Medulla oblongata (tissue), 1 donor: ENCODE measurements around the gene HDC.

ENCODE experiments used
- DNase-seq: peaks from one replicate; pipeline ENCODE4 v3.0.0-alpha.2; 2015; ENCODE audit errors: extremely low spot score

HDC gene

DNA sequence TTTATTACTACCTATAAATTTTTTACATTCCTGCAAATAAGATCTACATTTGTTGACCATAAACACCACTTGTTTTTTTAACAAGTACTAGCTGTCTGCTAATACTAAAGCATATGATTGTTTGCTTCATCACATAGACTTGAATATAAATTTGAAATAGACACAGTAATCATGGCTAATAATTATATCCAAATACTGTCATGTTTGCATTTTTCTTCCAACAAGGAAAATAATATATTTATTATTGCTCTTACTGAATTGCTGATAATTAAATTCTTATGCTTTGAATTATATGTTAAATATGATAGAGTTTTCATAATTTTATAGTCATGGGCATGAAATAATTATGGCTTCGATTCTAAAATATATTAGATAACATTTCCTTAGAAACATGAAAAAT is 40.5 kb downstream of the HDC start:
- no peak for DNase-seq

DNA sequence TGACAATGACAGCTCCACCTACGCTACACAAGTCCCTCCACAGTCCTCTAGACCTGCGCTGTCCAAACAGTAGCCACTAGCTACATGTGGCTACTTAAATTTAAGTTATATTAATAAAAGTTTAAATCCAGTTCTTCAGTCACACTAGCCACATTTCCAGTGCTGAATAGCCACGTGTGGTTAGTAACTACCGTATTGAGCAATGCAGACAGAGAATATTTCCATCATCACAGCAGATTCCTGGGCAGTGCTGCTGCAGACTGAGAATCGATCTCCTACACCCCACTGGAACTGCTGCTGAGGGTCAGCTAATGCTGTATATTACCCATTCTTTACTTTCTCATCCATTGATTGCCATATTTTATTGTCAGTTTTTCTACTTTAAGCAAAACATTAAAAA is 40.9 kb downstream of the HDC start:
- DNase-seq = no peak

- no peak for DNase-seq
Observed at GRCh38 chr15:50222181-50222580, 43.3 kb downstream of the HDC start.

- DNase-seq = no peak
Observed at GRCh38 chr15:50219820-50220219, 45.7 kb downstream of the HDC start.

GRCh38 chr15:50218691-50219090 is 46.8 kb downstream of the HDC start:
- DNase-seq = no peak

DNA sequence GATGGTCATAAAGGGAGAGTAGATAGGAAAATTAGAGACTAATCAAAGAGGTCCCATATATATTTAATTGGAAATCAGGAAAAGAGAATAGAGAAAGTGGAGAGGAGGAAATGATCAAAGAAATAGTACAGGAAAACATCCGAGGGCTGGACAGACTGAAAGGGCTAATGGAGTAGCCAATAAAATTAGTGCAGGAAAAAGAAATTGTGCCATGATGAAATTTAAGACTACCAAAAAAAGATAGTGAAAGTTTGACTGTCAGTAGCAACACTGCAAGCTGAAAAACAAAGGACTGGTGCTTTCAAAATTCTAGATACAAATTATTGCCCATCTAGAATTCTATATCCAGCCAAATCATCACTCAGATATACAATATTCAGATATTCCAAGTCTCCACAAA is 47.2 kb downstream of the HDC start:
- DNase-seq = no peak

- DNase-seq = no peak
Observed at GRCh38 chr15:50210462-50211157, 54.9 kb downstream of the HDC start.

DNA sequence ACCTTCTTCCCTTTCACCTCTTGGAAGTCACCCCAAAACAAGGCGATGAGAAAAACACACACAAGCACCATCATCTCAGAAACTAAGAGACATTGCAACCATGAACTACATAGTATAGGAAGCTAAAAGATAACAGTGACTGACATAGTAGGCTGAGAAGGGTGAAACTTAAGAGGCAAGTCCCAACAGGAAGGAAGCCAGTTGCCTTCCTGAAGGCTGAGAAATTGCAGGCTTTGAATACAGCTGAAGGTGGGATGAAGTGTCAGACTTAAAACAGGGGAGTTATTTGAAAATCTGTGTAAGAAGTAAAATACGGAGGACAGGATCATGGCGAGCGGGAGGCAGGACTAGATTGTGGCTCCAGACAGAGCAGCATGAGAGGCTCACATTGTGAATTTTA is 55.7 kb downstream of the HDC start:
- DNase-seq = no peak

GRCh38 chr15:50206020-50206419 is 59.5 kb downstream of the HDC start:
- no peak for DNase-seq

DNA sequence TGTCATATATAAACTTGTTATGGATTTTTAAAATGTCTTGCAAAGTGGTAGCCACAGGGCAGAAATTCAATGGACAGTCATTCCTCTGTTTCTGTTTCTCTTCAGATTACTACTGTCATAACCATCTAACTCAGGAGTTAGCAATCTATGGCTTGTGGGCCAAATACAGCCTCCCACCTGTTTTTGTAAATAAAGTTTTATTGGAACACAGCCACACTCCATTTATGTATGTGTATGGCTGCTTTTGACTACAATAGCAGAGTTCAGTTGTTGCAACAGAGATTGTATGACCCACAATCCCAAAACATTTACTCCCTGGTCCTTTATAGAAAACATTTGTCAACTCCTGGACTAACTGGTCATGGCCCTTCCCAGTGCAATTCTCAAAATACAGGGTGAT is 63.5 kb downstream of the HDC start:
- no peak for DNase-seq

DNA sequence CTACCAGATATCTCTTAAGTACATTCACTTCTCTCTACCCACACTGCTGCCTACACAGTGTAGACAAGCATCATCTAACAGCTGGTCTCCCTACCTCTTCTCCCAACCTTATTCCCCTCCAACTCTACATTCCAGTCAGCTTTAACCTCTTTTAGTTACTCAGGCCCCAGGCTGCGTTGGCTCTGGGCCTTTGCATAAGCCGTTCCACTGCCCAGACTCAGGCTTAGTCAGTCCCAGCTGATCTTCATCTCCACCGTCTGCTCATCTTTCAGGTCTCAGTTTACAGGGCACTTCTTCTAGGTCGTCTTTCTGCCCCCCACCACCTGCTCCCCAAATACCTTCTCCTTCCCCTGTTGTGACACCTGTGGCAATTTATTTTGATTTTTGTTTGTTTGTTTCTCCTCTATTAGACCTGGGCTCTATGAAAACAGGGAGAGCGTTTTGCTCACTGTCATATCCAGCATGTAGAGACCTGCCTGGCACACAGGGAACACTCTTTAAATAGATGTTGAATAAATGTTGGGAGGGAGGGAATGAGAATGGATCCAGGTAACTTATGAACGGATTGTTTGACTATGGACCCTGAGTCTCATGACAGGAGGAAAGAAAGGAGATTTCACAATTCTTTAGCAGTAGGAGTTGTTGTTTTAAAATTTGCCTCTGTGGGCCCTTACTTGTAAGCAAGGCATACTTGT is 72.5 kb downstream of the HDC start:
- DNase-seq = no peak

- no peak for DNase-seq
Observed at GRCh38 chr15:50192164-50192563, 73.4 kb downstream of the HDC start.
